KBM-7 (cell line): ENCODE measurements around the gene USF2.
"Not testable (repeated sequence)": the region's sequence is repeated elsewhere in the genome, so short reads cannot be mapped to it uniquely, and the experiment has no call there.

ENCODE experiments used
- DNase-seq: peaks from one replicate; pipeline ENCODE4 v3.0.0-alpha.2; 2015
- in situ Hi-C: fragments of 300-500 bp; cut with MboI; formaldehyde crosslinking; loops from 2 replicates; pipeline ENCODE4 v1.14.3; 2020; ENCODE audit warnings: low sequenced_read_pairs, low pct_unique_long_range_greater_than_20kb, mixed read lengths

The USF2 gene

GRCh38 chr19:35268536-35269437 lies at the start of gene USF2:
TSS of gene USF2 (plus strand) at chr19:35268962. CDS start at chr19:35269102, 140 bp downstream.
- no peak for DNase-seq

GRCh38 chr19:35219008-35219407 lies 49.8 kb upstream of the USF2 start:
- in situ Hi-C loops: no loop called here
- DNase-seq: no peak

More at GRCh38 chr19:35268536-35269437, at the start of gene USF2:
- in situ Hi-C loops: no loop called here

- DNase-seq: peak; percentile 62
- in situ Hi-C loops: no loop called here
Measured at GRCh38 chr19:35220315-35220921, 48.3 kb upstream of the USF2 start.

DNA sequence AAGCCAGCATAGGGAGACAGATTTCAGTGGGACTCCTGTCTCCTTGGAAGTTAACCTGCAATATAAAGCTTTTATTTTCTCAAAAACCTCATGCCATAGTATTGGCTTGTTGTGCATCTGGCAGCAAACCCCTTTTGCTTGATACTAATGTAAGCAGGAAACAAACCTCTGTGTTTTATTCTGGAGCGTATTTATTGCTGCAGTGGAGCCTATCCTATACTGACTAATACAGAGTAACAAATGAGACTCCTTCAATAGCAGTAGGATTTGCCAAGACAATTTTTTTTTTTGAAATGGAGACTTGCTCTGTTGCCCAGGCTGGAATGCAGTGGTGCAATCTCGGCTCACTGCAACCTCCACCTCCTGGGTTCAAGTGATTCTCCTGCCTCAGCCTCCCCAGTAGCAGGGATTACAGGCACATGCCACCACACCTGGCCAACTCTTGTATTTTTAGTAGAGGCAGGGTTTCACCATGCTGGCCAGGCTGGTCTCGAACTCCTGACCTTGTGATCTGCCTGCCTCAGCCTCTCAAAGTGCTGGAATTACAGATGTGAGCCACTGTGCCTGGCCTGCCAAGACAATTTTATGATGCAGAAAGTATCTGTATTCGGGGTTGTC lies 47.7 kb upstream of the USF2 start:
- DNase-seq, in situ Hi-C loops: not testable (repeated sequence)

- no peak for DNase-seq
- in situ Hi-C loops: no loop called here
Measured at GRCh38 chr19:35222373-35223015, 46.3 kb upstream of the USF2 start.

- in situ Hi-C loops: no loop called here
- DNase-seq: no peak
Measured at GRCh38 chr19:35223084-35223790, 45.5 kb upstream of the USF2 start.

DNA sequence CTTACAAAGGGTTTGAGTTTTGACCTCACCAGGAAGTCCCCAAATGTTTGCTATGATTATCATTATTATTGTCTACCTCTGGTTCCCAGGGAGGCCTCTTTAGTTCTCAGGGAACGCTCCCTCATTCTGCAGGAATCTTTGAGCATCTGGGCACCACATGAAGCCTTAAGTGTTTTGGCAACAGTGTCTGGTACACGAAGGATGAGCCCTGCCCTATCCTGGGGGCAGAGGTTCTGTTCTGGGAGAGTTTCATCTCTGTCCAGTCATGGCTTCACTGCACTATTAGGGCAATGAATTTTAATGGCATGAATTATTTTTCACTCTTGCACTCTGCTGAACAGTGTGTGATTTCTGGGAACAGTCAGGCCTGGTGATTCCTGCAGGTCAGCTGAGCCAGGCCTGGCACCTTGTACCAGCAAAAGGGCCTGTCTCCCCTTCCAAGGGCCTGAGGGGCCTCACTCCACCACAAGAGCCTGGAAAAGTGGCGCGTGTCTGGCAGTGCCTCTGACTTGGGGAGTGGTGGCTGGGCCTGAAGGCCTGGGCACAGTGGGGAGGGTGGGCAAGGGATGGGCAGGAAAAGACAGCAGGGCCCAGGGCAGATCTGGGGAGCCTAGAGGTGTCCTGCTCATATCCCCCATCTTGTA lies 44.8 kb upstream of the USF2 start:
- in situ Hi-C loops: no loop called here

GRCh38 chr19:35224681-35225571 lies 43.8 kb upstream of the USF2 start:
- in situ Hi-C loops: no loop called here

More for the DNA sequence above, 44.8 kb upstream of the USF2 start:
- no peak for DNase-seq

DNA sequence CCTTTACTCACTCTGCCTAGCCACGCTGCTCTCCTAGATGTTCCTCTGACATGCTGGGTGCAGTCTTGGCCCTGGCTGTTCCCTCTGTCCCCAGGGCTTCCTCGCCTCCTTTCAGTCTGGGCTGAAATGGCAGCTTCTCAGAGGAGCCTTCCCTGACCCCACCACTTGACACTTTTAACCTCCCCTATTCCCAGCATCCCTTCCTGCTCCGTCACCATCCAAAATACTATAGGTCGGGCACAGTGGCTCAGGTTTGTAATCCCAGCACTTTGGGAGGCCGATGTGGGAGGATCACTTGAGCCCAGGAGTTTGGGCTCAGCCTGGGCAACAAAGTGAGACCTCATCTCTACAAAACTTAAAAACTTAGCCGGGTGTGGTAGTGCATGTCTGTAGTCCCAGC lies 42.8 kb upstream of the USF2 start:
- in situ Hi-C loops: no loop called here
- DNase-seq: no peak

More at GRCh38 chr19:35224681-35225571, 43.8 kb upstream of the USF2 start:
- DNase-seq: no peak

DNA sequence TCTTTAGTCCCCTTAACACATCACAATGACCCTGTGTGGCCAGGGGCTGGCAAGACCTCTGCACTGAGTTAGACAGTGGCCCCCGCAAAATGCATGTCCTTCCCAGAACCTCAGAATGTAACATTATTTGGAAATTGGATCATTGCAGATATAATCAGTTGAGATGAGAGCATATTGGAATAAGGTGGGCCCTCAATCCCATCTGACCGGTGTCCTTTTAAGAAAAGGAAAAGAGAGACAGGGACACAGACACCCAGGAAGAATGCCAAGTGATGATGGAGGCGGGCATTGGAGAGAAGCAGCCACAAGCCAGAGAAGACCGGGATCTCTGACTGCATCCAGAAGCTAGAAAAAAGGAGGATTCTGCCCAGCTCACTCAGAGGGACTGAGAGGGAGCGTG lies 42.0 kb upstream of the USF2 start:
- no peak for DNase-seq
- in situ Hi-C loops: no loop called here

GRCh38 chr19:35228177-35228930 lies 40.4 kb upstream of the USF2 start, which contains the start of gene FAM187B:
TSS of gene FAM187B (minus strand) at chr19:35228739. CDS start at chr19:35228680, 59 bp downstream.
- in situ Hi-C loops: no loop called here
- no peak for DNase-seq

- in situ Hi-C loops: no loop called here
- no peak for DNase-seq
Measured at GRCh38 chr19:35229601-35230000, 39.2 kb upstream of the USF2 start.

DNA sequence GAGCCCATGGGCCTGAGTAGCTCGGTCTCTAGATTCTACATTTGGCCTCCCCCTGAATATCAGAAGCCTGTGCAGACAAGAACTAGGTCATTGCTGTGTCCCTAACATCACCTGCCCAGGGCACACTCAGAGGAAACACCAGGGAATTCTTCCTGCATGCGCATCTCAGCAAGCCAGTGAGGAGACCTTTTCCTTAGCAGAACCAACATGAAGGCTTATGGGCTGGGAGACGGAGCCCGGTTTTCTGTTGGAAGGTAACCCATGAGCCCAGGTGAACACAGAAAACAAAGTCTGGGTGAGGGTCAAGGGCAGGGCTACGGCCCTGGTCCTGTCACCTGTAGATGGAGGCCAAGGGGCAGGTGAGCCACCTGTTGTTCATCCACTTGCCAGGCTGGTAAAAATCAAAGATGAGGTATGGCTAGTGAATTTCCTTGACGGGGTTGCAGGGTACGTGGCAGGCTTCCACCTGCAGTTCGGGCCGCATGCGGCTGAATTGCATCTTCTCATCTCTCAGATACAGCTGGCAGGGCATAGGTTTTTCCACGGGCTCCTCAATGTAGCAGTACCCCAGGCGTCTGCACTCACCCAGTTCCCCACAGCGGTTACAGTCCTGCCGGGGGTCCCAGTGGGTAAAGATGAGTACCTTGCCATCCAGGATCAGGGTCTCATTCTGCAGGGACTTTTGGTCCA lies 36.7 kb upstream of the USF2 start:
- in situ Hi-C loops: no loop called here
- DNase-seq: no peak

DNA sequence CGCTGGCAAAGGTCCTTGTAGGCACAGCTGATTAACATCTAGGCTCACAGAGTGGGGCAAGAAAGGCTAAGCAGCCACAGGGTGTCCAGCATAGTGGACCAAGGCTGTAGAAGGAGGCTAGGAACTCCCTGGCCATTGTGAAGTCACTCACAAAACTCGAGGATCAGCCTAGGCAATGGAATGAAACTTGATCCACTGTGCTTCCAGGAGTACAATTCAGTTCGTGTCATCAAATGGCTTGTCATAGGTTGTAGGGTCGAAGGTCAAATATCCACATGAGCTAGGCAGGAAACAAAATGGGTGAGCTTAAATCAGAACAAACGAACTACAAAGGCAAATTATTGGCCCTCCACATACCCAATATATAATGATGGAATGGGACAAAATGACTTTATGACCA lies 35.9 kb upstream of the USF2 start:
- DNase-seq: no peak
- in situ Hi-C loops: no loop called here

GRCh38 chr19:35236638-35237400 lies 31.9 kb upstream of the USF2 start:
- in situ Hi-C loops: no loop called here
- no peak for DNase-seq

DNA sequence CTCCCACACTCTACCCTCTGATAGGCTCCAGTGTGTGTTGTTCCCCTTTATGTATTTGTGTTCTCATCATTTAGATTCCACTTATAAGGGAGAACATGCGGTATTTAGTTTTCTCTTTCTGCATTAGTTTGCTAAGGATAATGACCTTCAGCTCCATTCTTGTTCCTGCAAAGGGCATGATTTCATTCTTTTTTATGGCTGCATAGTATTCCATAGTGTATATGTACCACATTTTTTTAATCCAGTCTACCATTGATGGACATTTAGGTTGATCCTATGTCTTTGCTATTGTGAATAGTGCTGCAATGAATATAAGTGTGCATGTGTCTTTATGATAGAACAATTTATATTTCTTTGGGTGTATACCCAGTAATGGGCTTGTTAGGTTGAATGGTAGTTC lies 29.2 kb upstream of the USF2 start:
- in situ Hi-C loops, DNase-seq: not testable (repeated sequence)
